Measurements from ENCODE around the gene SLC26A4. TPM values are rescaled to one million over a fixed set of nuclear protein-coding genes. Genes with fewer than 3 reads are reported as not detected.
"Not testable (repeated sequence)": the region's sequence is repeated elsewhere in the genome, so short reads cannot be mapped to it uniquely, and the experiment has no call there.

Gene SLC26A4
- total RNA-seq, 1 donor from 2014 or later = 1.0 TPM

DNA sequence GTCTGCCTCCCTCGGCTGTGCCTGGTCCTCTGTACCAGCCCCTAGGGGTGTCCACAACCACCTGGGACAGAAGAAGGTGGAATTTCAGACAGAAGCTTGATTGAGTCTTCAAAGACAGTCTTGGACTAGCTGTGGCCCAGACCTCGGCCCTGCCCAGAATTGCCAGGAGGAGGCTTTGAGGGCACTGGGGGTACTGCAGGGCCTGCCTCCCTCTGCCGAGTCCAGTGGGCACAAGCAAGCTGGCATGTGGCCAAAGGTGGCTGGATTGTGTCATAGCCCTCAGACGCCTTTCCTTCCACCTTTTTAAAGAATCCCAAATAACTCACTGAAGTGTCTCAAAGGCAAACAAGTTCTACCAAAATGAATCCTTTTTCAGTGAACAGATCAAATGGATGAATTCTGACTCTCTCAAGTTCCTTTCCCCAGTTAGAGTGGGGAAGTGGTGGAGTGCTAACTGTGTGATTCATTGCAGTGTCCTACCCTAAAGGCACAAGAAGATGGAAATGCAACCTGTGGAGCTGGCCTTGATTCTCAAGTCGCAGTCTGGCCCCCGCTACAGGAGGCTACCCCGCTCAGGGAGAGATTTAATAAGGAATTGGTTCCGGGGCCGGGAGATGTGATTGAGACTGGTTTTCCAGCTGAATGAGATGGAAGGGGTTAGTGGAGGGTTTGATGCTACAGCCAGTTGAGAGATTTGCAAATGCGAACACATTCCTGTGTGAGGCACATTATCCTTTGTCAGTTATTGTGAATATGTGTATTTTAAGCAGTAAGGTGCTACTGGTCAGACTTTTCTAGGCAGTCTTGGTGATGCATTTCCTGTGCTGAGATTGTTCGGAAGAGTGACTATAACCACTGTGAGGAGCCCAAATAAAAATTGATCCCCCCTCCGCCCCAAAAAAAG, 28.8 kb upstream of the SLC26A4 start:
- Histone ChIP-seq H3K4me1 (no peaks in the 10 kb centered on the region), H3K9me3 (no peaks in the 10 kb centered on the region), H3K27me3 (no peaks in the 10 kb centered on the region), H3K4me3 (no peak overlapping the region), H3K36me3 (no peaks in the 10 kb centered on the region), H3K27ac (no peak overlapping the region)
- intact Hi-C loops (cut with DNase I) = no loop called here
- ATAC-seq (no peak), DNase-seq (no peak)
- TF ChIP-seq, protein P1, sequence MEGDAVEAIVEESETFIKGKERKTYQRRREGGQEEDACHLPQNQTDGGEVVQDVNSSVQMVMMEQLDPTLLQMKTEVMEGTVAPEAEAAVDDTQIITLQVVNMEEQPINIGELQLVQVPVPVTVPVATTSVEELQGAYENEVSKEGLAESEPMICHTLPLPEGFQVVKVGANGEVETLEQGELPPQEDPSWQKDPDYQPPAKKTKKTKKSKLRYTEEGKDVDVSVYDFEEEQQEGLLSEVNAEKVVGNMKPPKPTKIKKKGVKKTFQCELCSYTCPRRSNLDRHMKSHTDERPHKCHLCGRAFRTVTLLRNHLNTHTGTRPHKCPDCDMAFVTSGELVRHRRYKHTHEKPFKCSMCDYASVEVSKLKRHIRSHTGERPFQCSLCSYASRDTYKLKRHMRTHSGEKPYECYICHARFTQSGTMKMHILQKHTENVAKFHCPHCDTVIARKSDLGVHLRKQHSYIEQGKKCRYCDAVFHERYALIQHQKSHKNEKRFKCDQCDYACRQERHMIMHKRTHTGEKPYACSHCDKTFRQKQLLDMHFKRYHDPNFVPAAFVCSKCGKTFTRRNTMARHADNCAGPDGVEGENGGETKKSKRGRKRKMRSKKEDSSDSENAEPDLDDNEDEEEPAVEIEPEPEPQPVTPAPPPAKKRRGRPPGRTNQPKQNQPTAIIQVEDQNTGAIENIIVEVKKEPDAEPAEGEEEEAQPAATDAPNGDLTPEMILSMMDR (IDR thresholded peaks at IDR 0.05) = no peak

DNA sequence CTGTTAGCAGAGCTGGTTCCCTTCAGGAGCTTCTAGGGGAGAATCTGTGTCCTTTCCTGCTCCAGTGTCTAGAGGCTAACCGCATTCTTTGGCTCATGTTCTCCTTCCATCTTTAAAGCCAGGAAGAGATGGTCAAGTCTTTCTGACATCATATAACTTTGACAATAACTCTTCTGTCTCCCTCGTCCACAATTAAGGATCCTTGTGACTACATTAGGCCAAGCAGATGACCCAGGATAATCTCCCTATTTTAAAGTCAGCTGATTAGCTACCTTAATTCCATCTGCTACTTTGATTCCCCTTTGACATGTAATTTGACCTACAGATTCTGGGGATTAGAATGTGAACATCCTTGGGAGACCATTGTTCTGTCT, 28.1 kb upstream of the SLC26A4 start:
- H3K27me3 ChIP-seq = no peaks in the 10 kb centered on the region
- H3K4me1 ChIP-seq = no peaks in the 10 kb centered on the region
- intact Hi-C loops (cut with DNase I) = no loop called here
- no peak for ATAC-seq
- no peak overlapping the region for H3K4me3 ChIP-seq
- TF ChIP-seq, protein P1 (IDR thresholded peaks at IDR 0.05) = no peak
- H3K36me3 ChIP-seq = no peaks in the 10 kb centered on the region
- H3K9me3 ChIP-seq = no peaks in the 10 kb centered on the region
- H3K27ac ChIP-seq = no peak overlapping the region
- DNase-seq = no peak

DNA sequence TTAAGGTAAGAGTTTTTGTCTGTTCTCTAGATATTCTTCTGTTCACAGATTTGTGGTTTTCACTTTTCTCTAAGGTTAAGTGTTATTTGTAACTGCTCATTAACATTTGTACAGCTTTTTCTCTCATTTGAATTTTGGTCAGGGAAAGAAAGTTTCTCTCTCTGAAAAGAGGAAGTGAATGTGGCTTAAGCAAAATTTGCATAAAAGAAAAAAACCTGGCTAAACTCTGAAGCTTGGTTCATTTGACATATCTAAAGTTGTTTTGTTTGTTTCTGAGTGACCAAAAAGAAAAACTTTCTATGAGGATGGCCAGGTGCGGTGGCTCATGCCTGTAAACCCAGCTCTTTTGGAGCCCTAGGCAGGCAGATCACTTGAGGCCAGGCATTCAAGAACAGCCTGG, 22.0 kb upstream of the SLC26A4 start:
- Histone ChIP-seq H3K27ac (no peak overlapping the region), H3K4me3 (no peak overlapping the region), H3K36me3 (no peaks in the 10 kb centered on the region), H3K4me1 (peaks cover under 1% of the 10 kb centered on the region), H3K9me3 (no peaks in the 10 kb centered on the region), H3K27me3 (no peaks in the 10 kb centered on the region)
- no peak for DNase-seq
- TF ChIP-seq, protein P1 (IDR thresholded peaks at IDR 0.05) = no peak
- ATAC-seq = no peak
- intact Hi-C loops (cut with DNase I) = no loop called here

DNA sequence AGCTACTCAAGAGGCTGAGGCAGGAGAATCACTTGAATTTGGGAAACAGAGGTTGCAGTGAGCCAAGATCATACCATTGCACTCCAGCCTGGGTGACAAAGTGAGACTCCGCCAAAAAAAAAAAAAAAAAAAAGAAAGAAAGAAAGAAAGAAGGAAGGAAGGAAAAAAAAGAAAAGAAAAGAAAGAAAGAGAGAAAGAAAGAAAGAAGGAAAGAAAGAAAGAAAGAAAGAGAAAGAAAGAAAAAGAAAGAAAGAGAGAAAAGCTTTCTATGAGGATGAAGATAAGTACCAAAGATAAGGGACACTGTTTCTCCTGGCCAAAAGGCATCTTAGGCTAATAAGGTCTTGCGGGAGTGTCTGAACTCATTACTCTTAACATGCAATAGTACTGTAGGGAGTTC, 21.6 kb upstream of the SLC26A4 start:
- DNase-seq; intact Hi-C loops (cut with DNase I); ATAC-seq: not testable (repeated sequence)

DNA sequence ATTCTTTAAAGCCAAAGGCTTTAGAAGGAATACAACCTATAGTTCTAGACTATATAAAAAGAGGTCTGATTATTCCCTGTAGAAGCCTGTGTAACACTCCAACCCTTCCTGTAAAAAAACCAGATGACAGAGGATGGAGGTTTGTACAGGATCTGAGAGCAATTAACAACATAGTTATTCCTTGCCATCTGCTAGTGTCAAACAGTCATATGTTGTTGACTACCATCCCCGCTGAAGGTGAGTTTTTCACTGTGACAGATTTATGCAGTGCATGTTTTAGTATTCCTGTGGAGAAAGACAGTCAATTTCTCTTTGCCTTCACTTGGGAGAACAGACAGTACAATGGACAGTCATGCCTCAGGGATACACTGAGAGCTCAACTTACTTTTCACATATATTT, 19.0 kb upstream of the SLC26A4 start:
- peaks cover 9% of the 10 kb centered on the region for H3K4me1 ChIP-seq
- H3K27me3 ChIP-seq = no peaks in the 10 kb centered on the region
- ATAC-seq (no peak), DNase-seq (no peak)
- H3K27ac ChIP-seq = no peak overlapping the region
- no peaks in the 10 kb centered on the region for H3K36me3 ChIP-seq
- H3K4me3 ChIP-seq = no peak overlapping the region
- intact Hi-C loops (cut with DNase I) = no loop called here
- TF ChIP-seq, protein P1 (IDR thresholded peaks at IDR 0.05) = no peak
- H3K9me3 ChIP-seq = no peaks in the 10 kb centered on the region

More for the DNA sequence above, 21.6 kb upstream of the SLC26A4 start:
- H3K4me1 ChIP-seq, H3K27ac ChIP-seq, H3K36me3 ChIP-seq, H3K4me3 ChIP-seq, H3K9me3 ChIP-seq, H3K27me3 ChIP-seq: not testable (repeated sequence)

DNA sequence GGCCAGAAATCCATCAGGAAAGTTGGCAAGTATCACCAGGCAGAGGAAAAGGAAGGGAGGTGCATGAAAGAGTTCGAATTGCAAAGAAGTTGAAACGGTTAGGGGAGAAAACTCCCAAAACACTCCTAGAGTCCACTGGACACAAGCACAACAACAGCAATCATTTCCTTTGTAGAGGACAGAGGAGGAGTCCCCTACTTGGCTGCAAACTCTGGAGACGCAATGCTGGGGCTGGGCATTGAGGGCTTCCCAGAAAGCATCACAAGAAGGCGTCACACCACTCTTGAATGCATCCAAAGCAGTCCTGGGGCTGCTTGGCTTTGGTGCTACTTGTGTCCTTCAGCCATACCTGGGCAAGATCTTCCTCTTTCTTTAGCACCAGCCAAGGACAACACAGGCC, 18.1 kb upstream of the SLC26A4 start:
- Histone ChIP-seq H3K4me1 (peaks cover 9% of the 10 kb centered on the region), H3K36me3 (no peaks in the 10 kb centered on the region), H3K27me3 (no peaks in the 10 kb centered on the region), H3K9me3 (no peaks in the 10 kb centered on the region), H3K4me3 (no peak overlapping the region), H3K27ac (no peak overlapping the region)
- ATAC-seq (no peak), DNase-seq (no peak)
- TF ChIP-seq, protein P1 (IDR thresholded peaks at IDR 0.05) = no peak
- intact Hi-C loops (cut with DNase I) = no loop called here
